Right kidney (tissue), 1 donor: Measurements from ENCODE around the gene TMEM272.

ENCODE experiments used
- DNase-seq: peaks from one replicate; pipeline ENCODE4 v3.0.0-alpha.2; 2016

The TMEM272 gene

GRCh38 chr13:51804295-51805172 lies 40.4 kb downstream of the TMEM272 start:
- peak; percentile 90 for DNase-seq

- DNase-seq = peak; percentile 92
Observed at GRCh38 chr13:51803422-51804294, 41.3 kb downstream of the TMEM272 start, which contains the start of gene DHRS12. TSS of gene DHRS12 (minus strand) at chr13:51804163. CDS start at chr13:51799659, 4,504 bp downstream.

GRCh38 chr13:51802631-51803418 lies 42.2 kb downstream of the TMEM272 start:
- DNase-seq = peak; percentile 38

- DNase-seq = no peak
Observed at GRCh38 chr13:51801631-51802099, 43.3 kb downstream of the TMEM272 start.

- DNase-seq = no peak
Observed at GRCh38 chr13:51800486-51800885, 44.5 kb downstream of the TMEM272 start.

GRCh38 chr13:51799261-51799660 lies 45.7 kb downstream of the TMEM272 start:
- no peak for DNase-seq

DNA sequence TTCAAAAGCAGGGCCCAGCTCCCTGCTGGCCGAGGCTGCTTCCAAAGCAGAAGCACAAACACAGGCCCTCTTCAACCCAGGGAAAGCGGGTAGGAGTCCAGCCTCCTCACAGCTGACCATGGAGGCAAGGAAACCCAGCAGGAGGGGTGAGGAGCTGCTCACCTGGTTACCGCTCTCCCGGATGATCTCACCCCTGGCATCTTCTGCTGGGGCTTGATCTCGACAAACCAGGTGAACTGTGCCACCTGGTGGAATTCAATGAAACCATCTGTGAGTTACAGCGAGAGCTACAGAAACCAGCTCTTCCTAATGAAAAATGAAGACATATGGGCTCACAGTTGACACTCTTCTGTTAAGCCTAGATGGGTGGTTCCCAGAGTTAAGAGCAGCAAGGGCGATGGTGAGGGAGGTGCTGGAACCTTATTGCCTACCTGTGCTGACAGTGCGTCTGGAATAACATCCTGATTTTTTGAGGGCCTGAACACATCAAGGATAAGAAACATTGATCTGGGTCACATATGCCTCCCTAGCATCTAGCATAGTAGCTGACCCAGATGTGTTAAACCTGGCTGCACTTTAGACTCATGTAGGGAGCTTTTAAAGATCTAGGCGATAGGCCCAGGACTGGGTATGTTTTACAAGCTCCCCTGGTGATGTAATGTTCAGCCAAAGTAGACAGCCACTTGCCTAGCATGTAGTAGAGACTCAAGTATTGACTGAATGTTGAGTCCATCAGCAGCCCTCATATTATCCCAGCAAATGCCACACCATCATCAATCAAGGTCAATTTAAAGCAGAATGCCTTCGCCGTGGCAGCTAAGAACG lies 47.1 kb downstream of the TMEM272 start:
- peak; percentile 55 for DNase-seq

- no peak for DNase-seq
Observed at GRCh38 chr13:51796546-51796945, 48.4 kb downstream of the TMEM272 start.

DNA sequence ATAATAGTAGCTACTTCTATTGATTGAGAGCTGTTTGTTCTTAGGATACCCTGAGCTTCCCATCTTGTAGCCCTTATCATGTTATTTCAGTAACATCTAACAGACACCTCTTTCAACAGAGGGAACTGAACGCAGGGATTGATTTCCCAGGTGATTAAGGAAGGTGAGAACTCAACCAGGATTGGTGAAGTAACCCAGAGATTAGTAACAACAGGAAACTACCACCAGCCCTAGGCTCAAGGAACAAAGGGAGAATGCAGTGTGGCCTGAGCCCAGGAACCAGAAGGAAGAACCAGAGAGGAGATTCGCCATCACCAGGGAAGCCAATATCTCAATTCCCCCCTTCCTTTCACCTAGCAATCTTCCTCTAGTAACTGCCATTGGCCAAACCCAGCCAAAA lies 49.6 kb downstream of the TMEM272 start:
- no peak for DNase-seq

- no peak for DNase-seq
Observed at GRCh38 chr13:51794964-51795363, 50.0 kb downstream of the TMEM272 start.

DNA sequence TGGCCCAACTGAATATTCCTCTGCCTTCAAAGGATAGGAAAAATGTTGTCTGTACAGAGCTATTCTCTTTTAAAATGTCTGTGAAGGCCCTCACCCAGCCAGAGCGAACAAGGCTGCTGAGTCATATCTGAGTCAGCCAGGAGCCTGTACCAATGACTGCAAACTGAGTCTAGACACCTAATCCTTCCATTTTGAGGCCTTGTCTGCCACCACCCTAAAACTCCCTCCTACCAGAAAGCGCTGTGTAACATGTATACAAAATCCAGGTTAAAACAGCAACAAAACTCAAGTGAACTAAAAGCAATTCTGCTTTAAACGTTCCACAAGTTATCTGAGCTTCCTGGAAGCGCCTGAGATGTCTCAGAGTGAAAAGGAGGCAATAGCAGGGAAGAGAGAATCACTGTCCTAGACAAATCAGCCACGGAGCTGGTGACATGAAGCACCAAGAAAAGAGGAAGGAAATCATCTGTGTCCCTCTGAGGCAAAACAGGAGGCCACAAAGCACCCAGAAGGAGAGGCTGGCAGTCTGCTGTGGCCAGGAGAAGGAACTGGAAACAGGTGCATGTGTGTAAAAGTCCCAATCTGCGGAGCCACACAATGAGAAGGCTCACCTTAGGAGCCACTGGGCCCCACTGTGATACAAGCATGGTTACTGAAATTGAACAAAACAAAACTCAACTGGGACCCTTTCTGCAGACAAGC lies 51.3 kb downstream of the TMEM272 start:
- no peak for DNase-seq

DNA sequence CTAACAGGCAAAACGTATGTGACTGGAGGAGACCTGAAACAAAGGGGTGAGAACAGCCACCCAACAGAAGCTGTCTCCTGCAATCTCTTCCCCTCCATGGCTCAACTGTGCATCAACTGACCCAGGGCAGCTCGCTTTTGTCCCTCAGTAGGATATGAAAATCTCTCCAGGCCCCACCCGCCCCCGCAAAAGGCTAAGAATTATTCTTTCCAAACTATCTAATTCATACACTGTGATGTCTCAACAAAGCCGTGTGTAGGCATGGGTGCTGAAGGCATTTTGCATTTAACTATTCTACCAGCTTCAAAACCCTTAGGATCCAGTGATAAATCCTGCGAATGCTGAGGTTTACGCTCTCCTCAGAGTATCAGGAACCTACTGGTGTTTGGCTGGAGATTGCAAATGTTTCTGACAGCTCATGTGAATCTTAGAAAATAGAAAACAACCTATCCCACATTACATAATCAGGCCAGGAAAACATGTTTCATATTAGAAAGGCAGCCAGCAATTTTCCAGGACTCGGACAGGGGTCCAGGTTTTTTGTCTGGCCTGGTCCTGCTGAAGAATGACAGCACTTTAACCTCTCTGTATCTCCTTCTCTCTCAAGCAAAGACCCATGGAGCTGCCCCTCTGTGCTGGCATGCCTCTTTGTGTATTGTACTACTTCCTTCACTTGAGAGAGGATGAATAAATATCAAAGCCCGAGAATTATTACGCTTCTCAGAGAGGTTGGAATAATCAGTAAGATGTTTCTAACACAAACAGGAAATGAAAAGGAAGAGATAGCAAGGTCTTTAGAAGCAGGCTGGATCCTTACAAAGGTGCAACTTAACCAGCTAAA lies 58.3 kb downstream of the TMEM272 start:
- DNase-seq = no peak

- no peak for DNase-seq
Observed at GRCh38 chr13:51785712-51786424, 59.1 kb downstream of the TMEM272 start.

DNA sequence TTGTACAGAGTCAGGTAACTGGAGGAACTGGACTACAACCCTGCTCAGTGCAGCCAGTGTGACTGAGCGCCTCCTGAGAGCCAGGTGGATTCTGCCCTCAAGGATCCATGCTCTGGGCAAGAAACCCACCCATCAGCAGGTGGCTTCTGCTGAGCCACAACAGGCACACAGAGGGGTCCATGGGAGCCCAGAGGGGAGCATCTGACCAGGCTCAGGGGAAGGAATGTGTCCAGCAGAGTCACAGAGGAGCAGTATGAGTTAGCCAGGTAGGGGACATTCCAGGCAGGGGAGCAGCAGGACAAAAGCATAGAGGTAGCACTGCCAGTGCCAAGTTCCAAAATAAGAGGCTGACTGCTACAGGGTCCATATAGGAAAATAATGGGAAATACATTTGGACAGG lies 60.9 kb downstream of the TMEM272 start:
- no peak for DNase-seq

DNA sequence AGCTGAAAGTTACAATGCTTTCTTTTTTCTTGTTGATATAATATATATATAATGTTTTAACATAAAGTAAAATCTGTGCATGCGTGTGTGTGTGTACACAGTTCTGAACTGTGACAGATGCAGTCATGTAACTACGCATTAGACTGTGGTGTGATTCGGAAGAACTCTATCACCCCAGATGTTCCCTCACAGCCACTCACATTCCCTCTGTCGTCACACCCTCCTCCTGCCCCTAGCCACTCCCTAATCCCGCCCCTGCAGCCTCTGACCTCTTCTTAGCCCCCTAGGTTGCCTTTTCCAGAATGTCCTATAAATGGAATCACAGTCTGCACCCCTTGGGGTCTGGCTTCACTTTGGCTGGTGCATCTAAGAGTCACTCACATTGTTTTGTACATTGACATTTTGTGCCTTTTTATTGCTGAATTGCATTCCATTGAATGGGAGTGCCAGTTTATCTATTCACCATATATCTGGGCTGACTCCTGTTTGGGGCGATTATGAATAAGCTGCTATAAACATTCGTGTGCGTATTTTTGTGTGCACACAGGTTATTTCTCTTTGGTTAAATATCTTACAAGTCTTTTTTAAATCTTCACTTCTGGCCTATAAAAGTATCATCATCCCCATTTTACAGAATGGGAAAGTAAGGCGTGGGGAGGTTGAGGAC lies 61.4 kb downstream of the TMEM272 start:
- no peak for DNase-seq

DNA sequence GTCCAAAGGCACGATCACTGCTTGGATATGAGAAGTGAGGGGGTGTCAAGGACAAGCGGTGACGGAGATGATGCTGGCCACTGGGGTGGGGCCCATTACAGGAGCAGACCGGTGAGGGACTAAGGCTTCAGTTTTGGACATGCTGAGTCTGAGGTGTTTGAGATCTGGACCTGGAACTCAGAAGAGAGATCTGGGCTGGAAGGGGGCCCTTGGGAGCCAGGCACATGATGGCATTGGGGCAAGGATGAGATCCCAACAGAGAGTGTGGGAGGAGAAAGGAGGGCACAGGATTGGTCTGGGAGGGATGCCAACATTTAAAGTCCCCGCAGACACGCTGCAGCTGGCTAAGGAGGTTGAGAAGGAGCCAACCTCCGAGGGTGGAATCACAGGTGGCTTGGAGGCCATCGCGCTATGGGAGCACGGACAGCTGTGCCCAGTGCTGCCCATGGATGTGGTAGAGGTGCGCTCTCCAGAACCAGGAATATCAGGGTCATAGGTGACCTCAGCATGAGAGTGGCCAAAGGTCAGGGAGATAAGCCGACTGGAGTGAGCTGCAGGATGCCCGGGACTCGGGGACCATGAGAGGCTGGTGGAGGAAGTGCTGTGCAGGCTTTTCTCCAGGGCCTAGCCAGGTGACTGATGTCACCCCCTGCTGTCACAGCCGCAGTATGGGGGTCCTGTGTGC lies 62.8 kb downstream of the TMEM272 start:
- no peak for DNase-seq

DNA sequence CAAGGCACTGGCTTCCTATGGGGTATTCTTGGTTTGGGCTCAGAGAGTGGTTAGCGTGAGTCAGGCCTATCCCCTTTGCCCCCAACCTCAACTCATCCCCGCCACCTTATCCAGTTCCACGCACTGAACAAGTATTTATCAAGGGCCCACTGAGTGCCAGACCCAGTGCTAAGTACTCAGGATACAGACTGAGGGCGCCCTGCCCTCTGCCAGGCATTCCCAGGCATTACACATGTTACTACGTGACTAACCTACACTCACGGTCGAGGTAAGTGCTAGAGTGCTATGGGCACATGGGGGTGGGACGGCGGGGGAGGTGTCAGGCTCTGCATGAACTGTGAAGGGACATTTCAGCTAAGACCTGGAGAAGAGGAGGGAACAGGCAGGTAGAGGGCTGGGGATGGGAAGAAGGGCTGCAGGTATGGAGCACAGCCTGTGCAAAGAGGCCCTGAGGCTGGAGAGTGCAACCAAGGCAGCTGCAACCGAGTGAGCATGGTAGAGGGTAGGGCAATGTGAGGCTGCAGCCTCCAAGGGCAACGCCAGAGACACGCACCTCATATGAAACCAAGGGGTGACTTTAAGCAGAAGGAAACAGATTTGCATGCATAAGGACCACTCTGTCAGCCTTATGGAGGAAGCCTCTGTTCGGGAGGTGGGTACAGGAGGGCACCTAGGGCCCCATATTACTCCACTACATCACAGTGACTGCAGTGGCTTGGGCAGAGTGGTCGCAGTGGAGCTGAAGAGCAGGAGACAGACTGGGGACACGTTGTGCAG lies 63.5 kb downstream of the TMEM272 start:
- no peak for DNase-seq
